ENCODE data around the gene ZIC5. TPM values are rescaled to one million over a fixed set of nuclear protein-coding genes. Genes with fewer than 3 reads are reported as not detected.

The ZIC5 gene
- total and polyA plus RNA-seq, 2 of the 13 experiments (the other 11 are each of a cell fraction or from before 2014, with no cell fraction given) = 0.02 to 0.07 TPM

GRCh38 chr13:99941086-99941485, 30.5 kb downstream of the ZIC5 start (continued):
- TF ChIP-seq ZNF512B (CRISPR knock-in tag; IDR thresholded peaks at IDR 0.05; ENCODE audit: borderline replicate concordance) (peak; percentile 71; the same call in 1 of the 2 replicates), EEA1 (CRISPR knock-in tag; IDR thresholded peaks at IDR 0.05; ENCODE audit: borderline replicate concordance) (no peak), ZSCAN29 (CRISPR knock-in tag; conservative IDR thresholded peaks at IDR 0.05) (no peak), MTF1 (CRISPR knock-in tag; IDR thresholded peaks at IDR 0.05) (no peak), PTBP1 (IDR thresholded peaks at IDR 0.05; ENCODE audit: low read depth, low read length, poor library complexity, severe bottlenecking) (no peak), RCOR2 (CRISPR knock-in tag; IDR thresholded peaks at IDR 0.05) (peak; percentile 74; the same call in 1 of the 2 replicates), SMARCE1 (IDR thresholded peaks at IDR 0.05; ENCODE audit: borderline replicate concordance) (no peak), SKI (IDR thresholded peaks at IDR 0.05; ENCODE audit: partially characterized antibody) (peak; percentile 52), ZNF747 (CRISPR knock-in tag; IDR thresholded peaks at IDR 0.05; ENCODE audit: borderline replicate concordance) (no peak; the same call in 1 of the 2 replicates), SCMH1 (CRISPR knock-in tag; IDR thresholded peaks at IDR 0.05; ENCODE audit: borderline replicate concordance) (no peak), ZNF451 (CRISPR knock-in tag; IDR thresholded peaks at IDR 0.05) (no peak), ERF (CRISPR knock-in tag; IDR thresholded peaks at IDR 0.05) (peak; percentile 66), SALL1 (CRISPR knock-in tag; IDR thresholded peaks at IDR 0.05) (peak; percentile 77), ZNF101 (CRISPR knock-in tag; IDR thresholded peaks at IDR 0.05; ENCODE audit: borderline replicate concordance, low read depth) (no peak), BCL6 (CRISPR knock-in tag; IDR thresholded peaks at IDR 0.05) (peak; percentile 91), MTF2 (CRISPR knock-in tag; IDR thresholded peaks at IDR 0.05; ENCODE audit: borderline replicate concordance) (no peak; the same call in 1 of the 2 replicates), TRIM24 (CRISPR knock-in tag; IDR thresholded peaks at IDR 0.05) (no peak), ISL2 (CRISPR knock-in tag; IDR thresholded peaks at IDR 0.05) (peak; percentile 80), FIP1L1 (IDR thresholded peaks at IDR 0.05; ENCODE audit: borderline replicate concordance, insufficient read depth, low read depth, low read length) (no peak), FOXC1 (CRISPR knock-in tag; IDR thresholded peaks at IDR 0.05; ENCODE audit: borderline replicate concordance) (0 out of 2 replicates have a peak, but pooled peaks have one; percentile 28), ZNF343 (CRISPR knock-in tag; IDR thresholded peaks at IDR 0.05) (no peak), LCORL (IDR thresholded peaks at IDR 0.05) (no peak; the same call in 1 of the 2 replicates), LCORL (CRISPR knock-in tag; IDR thresholded peaks at IDR 0.05) (peak; percentile 93), KDM1A (CRISPR knock-in tag; IDR thresholded peaks at IDR 0.05) (no peak), NFYB (CRISPR knock-in tag; IDR thresholded peaks at IDR 0.05) (no peak), AGO2 (optimal IDR thresholded peaks at IDR 0.05; ENCODE audit: low read depth, low read length) (no peak), ZNF124 (CRISPR knock-in tag; IDR thresholded peaks at IDR 0.05) (peak; percentile 83; the same call in 1 of the 2 replicates), SPEN (CRISPR knock-in tag; IDR thresholded peaks at IDR 0.05; ENCODE audit: low read depth) (peak; percentile 39; the same call in 1 of the 2 replicates), ZNF33A (CRISPR knock-in tag; IDR thresholded peaks at IDR 0.05; ENCODE audit: borderline replicate concordance) (no peak), ZNF225 (CRISPR knock-in tag; IDR thresholded peaks at IDR 0.05) (no peak)
